K562 (cell line): ENCODE results near the gene AHCYL2. TPM values are rescaled to one million over a fixed set of nuclear protein-coding genes. Genes with fewer than 3 reads are reported as not detected.

Experiments used
- ARID1B ChIP-seq: fragments of 450-650 bp; IDR thresholded peaks from 2 replicates; pipeline ENCODE4 v1.6.1; 2016; ENCODE audit warnings: antibody characterized with exemption, mild to moderate bottlenecking, inconsistent platforms
- CC2D1A ChIP-seq: fragments of 450-650 bp; IDR thresholded peaks from 2 replicates; pipeline ENCODE4 v1.6.1; 2017; ENCODE audit warnings: mild to moderate bottlenecking
- GABPB2 ChIP-seq: fragments of 250-450 bp; sonication (Bioruptor Pico); conservative IDR thresholded peaks from 2 replicates; pipeline ENCODE4 v1.5.1; 2021; ENCODE audit warnings: mild to moderate bottlenecking
- GTF2A2 ChIP-seq: IDR thresholded peaks from 2 replicates; pipeline ENCODE4 v1.6.1; 2016; ENCODE audit warnings: mild to moderate bottlenecking, missing genetic modification characterization, missing compliant biosample characterization
- HLTF ChIP-seq: fragments of 450-650 bp; IDR thresholded peaks from 2 replicates; pipeline ENCODE4 v1.6.1; 2016
- KLF16 ChIP-seq: IDR thresholded peaks from 2 replicates; pipeline ENCODE4 v1.6.1; 2016; ENCODE audit warnings: antibody characterized with exemption
- MEIS2 ChIP-seq: fragments of 450-650 bp; IDR thresholded peaks from 2 replicates; pipeline ENCODE4 v1.6.1; 2014; ENCODE audit warnings: mild to moderate bottlenecking; ENCODE audit not compliant: partially characterized antibody
- MTA3 ChIP-seq: fragments of 450-650 bp; formaldehyde crosslinking; IDR thresholded peaks from 2 replicates; pipeline ENCODE4 v1.6.1; 2017; ENCODE audit warnings: mild to moderate bottlenecking, borderline replicate concordance
- MXI1 ChIP-seq: IDR thresholded peaks from 2 replicates; pipeline ENCODE4 v1.6.1; 2011; ENCODE audit warnings: low read depth, mild to moderate bottlenecking, improper control_type of control experiment, low read length
- NUFIP1 ChIP-seq: fragments of 450-650 bp; IDR thresholded peaks from 2 replicates; pipeline ENCODE4 v1.6.1; 2018; ENCODE audit not compliant: partially characterized antibody
- PHB ChIP-seq: fragments of 250-450 bp; sonication (Bioruptor Pico); IDR thresholded peaks from 2 replicates; pipeline ENCODE4 v1.5.0; 2021
- PKNOX1 ChIP-seq: fragments of 450-650 bp; IDR thresholded peaks from 2 replicates; pipeline ENCODE4 v1.6.1; 2016
- POLR2B ChIP-seq: fragments of 450-650 bp; IDR thresholded peaks from 2 replicates; pipeline ENCODE4 v1.6.1; 2018; ENCODE audit warnings: low read depth; ENCODE audit not compliant: partially characterized antibody
- POLR2G ChIP-seq: fragments of 200-400 bp; formaldehyde crosslinking; IDR thresholded peaks from 2 replicates; pipeline ENCODE4 v1.6.1; 2017; ENCODE audit warnings: low read depth, mild to moderate bottlenecking, antibody characterized with exemption, low read length, moderate library complexity
- SIRT6 ChIP-seq: IDR thresholded peaks from one replicate; pipeline ENCODE4 v1.6.1; 2012; ENCODE audit warnings: low read depth, mild to moderate bottlenecking, control low read depth, inconsistent platforms, low read length, moderate library complexity
- SUPT5H ChIP-seq: fragments of 450-650 bp; IDR thresholded peaks from 2 replicates; pipeline ENCODE4 v1.6.1; 2016
- TFAM ChIP-seq: fragments of 250-450 bp; sonication (Bioruptor Pico); conservative IDR thresholded peaks from 2 replicates; pipeline ENCODE4 v1.5.0; 2021; ENCODE audit warnings: mild to moderate bottlenecking, moderate library complexity
- WHSC1 ChIP-seq: IDR thresholded peaks from one replicate; pipeline ENCODE4 v1.6.1; 2012; ENCODE audit warnings: low read length, control low read depth, inconsistent platforms
- YY1 ChIP-seq, 3 experiments: IDR thresholded peaks; 2 replicates each; pipeline ENCODE4 v1.6.1; 2011; ENCODE audit warnings: low read length in 2 of 3, mild to moderate bottlenecking in 2 of 3, moderate library complexity in 2 of 3, borderline replicate concordance in 1 of 3, control low read depth in 1 of 3, low read depth in 1 of 3; ENCODE audit not compliant: insufficient read depth in 3 of 3, insufficient replicate concordance in 2 of 3, control insufficient read depth in 1 of 3, insufficient read length in 1 of 3; ENCODE audit errors: extremely low read depth in 1 of 3
- ZBTB34 ChIP-seq: fragments of 250-450 bp; sonication (Bioruptor Pico); IDR thresholded peaks from 2 replicates; pipeline ENCODE4 v1.8.0; 2021; ENCODE audit warnings: mild to moderate bottlenecking, moderate library complexity
- ZKSCAN1 ChIP-seq: fragments of 150-350 bp; IDR thresholded peaks from 2 replicates; pipeline ENCODE4 v1.6.1; 2016; ENCODE audit warnings: low read depth, low read length
- ZNF699 ChIP-seq: fragments of 250-450 bp; sonication (Bioruptor Pico); IDR thresholded peaks from 2 replicates; pipeline ENCODE4 v1.8.0; 2021; ENCODE audit warnings: mild to moderate bottlenecking, moderate library complexity; ENCODE audit not compliant: insufficient replicate concordance
- polyA plus RNA-seq, 8 experiments: library from polyadenylated mRNA; depleted of rRNA in 4 of 8; stranded (reverse) in 5 of 8; unstranded in 3 of 8; fragments of >200 nt; fragmentation: Nextera tagmentation in 2 of 8; fragmentation: Illumina TruSeq in 1 of 8; extraction: Ambion mirVana in 2 of 8; extraction: Trizol in 1 of 8; gene quantifications; 2 replicates each; pipeline versions ENCODE4 v1.2.1 to v1.2.3, GENCODE V29; 2011 to 2014; ENCODE audit warnings: inconsistent platforms in 1 of 8, missing spikeins in 1 of 8
- total RNA-seq, 7 experiments: library from RNA; depleted of rRNA in 6 of 7; stranded (reverse); fragments of >200 nt in 6 of 7; fragmentation: Illumina TruSeq in 2 of 7; extraction: Trizol in 2 of 7; gene quantifications; 2 replicates each; pipeline versions ENCODE4 v1.2.1 to v1.2.3, GENCODE V29; 2011 to 2021; ENCODE audit warnings: low replicate concordance in 1 of 7
- TF ChIP-seq, protein P1 (sequence below): fragments of 250-450 bp; sonication (Bioruptor Pico); IDR thresholded peaks from 2 replicates; pipeline ENCODE4 v1.4.0; 2020
- TF ChIP-seq, protein P2 (sequence below): fragments of 450-650 bp; formaldehyde crosslinking; IDR thresholded peaks from 2 replicates; pipeline ENCODE4 v1.4.0; 2020; ENCODE audit warnings: mild to moderate bottlenecking, mixed read lengths

AHCYL2 gene
- total and polyA plus RNA-seq, 9 of the 15 experiments (the other 6 are each of a cell fraction or from before 2014, with no cell fraction given) = 0.93 to 10.5 (median 5.2) TPM

DNA sequence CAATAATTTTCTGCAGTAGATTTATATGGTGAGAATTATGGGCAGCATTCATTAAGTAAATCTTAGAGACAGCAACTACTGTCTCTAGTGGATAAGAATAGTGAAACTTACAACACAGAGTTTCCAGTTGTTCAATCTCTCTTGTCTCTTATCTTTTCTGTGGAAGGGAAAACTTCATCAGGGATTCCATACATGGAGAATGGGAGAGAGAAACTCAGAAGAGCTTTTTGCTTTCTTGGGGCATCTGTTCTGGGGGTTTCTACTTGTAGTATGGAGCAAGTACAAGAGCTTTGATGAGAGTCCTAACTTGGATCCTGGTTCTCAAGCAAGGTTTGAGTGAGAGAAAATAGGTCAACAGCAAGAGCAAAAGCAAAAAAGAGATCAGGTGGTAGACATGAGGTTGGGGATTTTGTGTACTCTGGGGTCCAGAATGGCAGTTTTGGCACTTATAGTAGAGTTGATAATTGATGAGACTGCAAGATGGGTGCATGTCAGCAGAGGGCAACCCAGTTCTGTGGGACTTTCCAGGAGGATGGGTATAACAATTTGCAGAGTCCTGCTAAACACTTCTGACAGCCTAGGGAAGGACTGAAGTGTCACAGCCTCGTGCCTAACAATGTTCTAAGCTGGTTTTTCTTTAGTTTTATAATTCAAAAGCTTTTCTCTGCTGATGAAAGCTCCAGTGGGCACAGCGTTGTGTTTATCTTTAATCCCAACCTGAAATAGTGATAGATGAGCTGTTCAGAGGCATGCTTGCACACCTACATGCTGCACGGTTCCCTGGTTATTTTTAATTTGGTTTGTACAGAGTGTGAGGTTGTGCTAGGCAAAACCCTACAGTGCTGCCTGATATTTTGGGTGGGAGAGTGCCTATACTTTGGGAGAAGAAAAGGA is 177.4 kb downstream of the AHCYL2 start (continued):
- TF ChIP-seq PHB (CRISPR knock-in tag) (no peak), ZKSCAN1 (no peak), POLR2B (no peak), ZNF699 (no peak), GTF2A2 (no peak), MTA3 (no peak), NUFIP1 (no peak), MXI1 (no peak), ARID1B (no peak), GABPB2 (CRISPR knock-in tag) (no peak), TFAM (no peak), MEIS2 (peak; percentile 71), POLR2G (no peak), CC2D1A (peak; percentile 58; the same call in 1 of the 2 replicates), WHSC1 (no peak), SUPT5H (no peak), YY1 (IDR thresholded peaks at IDR 0.05; ENCODE audit: borderline replicate concordance in 1 of 3, control insufficient read depth in 1 of 3, extremely low read depth in 1 of 3, insufficient read depth in 3 of 3, insufficient read length in 1 of 3, insufficient replicate concordance in 2 of 3, low read depth in 1 of 3, low read length in 2 of 3) (no peak), HLTF (no peak), PKNOX1 (peak; percentile 32), ZBTB34 (no peak), KLF16 (no peak), SIRT6 (no peak)
- TF ChIP-seq, protein P1, sequence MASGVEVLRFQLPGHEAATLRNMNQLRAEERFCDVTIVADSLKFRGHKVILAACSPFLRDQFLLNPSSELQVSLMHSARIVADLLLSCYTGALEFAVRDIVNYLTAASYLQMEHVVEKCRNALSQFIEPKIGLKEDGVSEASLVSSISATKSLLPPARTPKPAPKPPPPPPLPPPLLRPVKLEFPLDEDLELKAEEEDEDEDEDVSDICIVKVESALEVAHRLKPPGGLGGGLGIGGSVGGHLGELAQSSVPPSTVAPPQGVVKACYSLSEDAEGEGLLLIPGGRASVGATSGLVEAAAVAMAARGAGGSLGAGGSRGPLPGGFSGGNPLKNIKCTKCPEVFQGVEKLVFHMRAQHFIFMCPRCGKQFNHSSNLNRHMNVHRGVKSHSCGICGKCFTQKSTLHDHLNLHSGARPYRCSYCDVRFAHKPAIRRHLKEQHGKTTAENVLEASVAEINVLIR = no peak
- TF ChIP-seq, protein P2, sequence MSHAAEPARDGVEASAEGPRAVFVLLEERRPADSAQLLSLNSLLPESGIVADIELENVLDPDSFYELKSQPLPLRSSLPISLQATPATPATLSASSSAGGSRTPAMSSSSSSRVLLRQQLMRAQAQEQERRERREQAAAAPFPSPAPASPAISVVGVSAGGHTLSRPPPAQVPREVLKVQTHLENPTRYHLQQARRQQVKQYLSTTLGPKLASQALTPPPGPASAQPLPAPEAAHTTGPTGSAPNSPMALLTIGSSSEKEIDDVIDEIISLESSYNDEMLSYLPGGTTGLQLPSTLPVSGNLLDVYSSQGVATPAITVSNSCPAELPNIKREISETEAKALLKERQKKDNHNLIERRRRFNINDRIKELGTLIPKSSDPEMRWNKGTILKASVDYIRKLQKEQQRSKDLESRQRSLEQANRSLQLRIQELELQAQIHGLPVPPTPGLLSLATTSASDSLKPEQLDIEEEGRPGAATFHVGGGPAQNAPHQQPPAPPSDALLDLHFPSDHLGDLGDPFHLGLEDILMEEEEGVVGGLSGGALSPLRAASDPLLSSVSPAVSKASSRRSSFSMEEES (CRISPR knock-in tag) = no peak
